ELR (cell line): ENCODE measurements around the gene EIF2AK3.
A peak's percentile ranks its signal among the peaks of the same experiment; 100 is the strongest.

Source experiments
- DNase-seq: peaks from one replicate; pipeline ENCODE4 v3.0.0-alpha.2; 2015; ENCODE audit warnings: low read depth

Gene EIF2AK3

GRCh38 chr2:88540346-88540745 is 86.9 kb downstream of the EIF2AK3 start:
- peak; percentile 68 for DNase-seq

GRCh38 chr2:88538362-88538917 is 88.8 kb downstream of the EIF2AK3 start:
- DNase-seq, result no peak

GRCh38 chr2:88537640-88538039 is 89.6 kb downstream of the EIF2AK3 start:
- no peak for DNase-seq

- peak; percentile 46 for DNase-seq
Measured at GRCh38 chr2:88530081-88530480, 97.2 kb downstream of the EIF2AK3 start.

- no peak for DNase-seq
Measured at GRCh38 chr2:88521445-88522073, 105.7 kb downstream of the EIF2AK3 start.

GRCh38 chr2:88517759-88518201 is 109.5 kb downstream of the EIF2AK3 start:
- DNase-seq, result no peak
